Measurements from ENCODE around the gene ABCB1.

ABCB1 gene

DNA sequence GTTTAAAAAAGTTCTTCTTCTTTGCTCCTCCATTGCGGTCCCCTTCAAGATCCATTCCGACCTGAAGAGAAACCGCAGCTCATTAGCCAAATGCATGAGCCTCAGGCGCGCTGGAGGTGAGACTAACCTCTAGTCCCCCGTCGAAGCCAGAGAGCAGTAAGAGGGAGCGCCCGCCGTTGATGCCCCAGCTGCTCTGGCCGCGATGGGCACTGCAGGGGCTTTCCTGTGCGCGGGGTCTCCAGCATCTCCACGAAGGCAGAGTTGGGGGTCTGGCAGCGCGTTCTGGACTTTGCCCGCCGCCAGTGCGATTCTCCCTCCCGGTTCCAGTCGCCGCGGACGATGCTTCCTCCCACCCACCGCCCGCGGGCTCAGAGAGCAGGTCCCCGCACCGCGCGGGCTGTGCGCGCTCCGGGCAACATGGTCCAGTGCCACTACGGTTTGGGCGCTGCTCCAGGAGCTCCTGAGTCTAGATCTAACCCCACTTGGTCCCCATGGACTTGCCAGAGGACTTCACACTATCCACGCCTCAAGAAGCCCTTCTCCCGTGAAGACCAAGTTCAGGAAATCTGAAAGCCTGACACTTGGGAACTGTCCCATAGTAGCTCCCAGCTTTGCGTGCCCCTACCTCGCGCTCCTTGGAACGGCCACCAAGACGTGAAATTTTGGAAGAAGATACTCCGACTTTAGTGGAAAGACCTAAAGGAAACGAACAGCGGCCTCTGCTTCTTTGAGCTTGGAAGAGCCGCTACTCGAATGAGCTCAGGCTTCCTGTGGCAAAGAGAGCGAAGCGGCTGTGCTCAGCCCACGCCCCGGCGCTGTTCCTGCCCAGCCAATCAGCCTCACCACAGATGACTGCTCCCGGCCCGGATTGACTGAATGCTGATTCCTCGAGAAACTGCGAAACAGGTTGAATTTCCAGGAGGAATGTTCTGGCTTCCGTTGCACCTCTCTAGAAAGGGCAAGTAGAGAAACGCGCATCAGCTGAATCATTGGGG is at the start of gene ABCB1:
Gene ABCB1, minus strand, starts transcription at position 755 of the 995 bp plus-strand sequence. Its CDS starts 700 bp downstream, at position 55.
- no peaks in the 10 kb centered on the region; the same call in 1 of the 2 replicates for H3K27me3 ChIP-seq (replicated peaks; ENCODE audit: control insufficient read depth, insufficient read depth, low read length)
- no peaks in the 10 kb centered on the region for H3K36me3 ChIP-seq (ENCODE audit: control insufficient read depth, insufficient read depth, low read length)
- peak; percentile 33 for DNase-seq (ENCODE audit: extremely low read depth, insufficient read length)
- peak within 1 kb of the TSS; percentile 58 for H3K4me3 ChIP-seq (replicated peaks; ENCODE audit: low read depth, low read length)
- TF ChIP-seq, protein P1, sequence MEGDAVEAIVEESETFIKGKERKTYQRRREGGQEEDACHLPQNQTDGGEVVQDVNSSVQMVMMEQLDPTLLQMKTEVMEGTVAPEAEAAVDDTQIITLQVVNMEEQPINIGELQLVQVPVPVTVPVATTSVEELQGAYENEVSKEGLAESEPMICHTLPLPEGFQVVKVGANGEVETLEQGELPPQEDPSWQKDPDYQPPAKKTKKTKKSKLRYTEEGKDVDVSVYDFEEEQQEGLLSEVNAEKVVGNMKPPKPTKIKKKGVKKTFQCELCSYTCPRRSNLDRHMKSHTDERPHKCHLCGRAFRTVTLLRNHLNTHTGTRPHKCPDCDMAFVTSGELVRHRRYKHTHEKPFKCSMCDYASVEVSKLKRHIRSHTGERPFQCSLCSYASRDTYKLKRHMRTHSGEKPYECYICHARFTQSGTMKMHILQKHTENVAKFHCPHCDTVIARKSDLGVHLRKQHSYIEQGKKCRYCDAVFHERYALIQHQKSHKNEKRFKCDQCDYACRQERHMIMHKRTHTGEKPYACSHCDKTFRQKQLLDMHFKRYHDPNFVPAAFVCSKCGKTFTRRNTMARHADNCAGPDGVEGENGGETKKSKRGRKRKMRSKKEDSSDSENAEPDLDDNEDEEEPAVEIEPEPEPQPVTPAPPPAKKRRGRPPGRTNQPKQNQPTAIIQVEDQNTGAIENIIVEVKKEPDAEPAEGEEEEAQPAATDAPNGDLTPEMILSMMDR (IDR thresholded peaks at IDR 0.05; ENCODE audit: insufficient read depth, low read length, poor library complexity, severe bottlenecking): no peak

DNA sequence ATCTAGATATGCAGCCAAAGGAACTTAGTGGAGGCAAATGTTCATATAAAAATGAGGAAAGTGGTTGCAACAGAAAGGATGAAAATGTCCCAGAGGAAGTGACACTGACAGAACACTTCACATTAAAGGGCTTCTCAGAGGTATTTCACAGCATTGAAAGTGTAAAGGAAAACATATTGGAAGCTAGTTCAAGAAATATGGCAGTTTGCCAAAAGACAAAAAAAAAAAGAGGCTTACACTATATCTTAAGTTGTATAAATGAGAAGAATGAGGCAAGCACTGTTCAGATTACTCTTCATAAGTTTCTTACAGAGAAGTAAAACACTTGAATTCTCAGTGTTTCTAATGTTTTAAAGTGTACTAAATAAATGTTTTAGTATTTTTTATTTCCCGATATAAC is 47.6 kb upstream of the ABCB1 start:
- TF ChIP-seq, protein P1 (IDR thresholded peaks at IDR 0.05; ENCODE audit: insufficient read depth, low read length, poor library complexity, severe bottlenecking): no peak
- no peaks in the 10 kb centered on the region for H3K27me3 ChIP-seq (replicated peaks; ENCODE audit: control insufficient read depth, insufficient read depth, low read length)

DNA sequence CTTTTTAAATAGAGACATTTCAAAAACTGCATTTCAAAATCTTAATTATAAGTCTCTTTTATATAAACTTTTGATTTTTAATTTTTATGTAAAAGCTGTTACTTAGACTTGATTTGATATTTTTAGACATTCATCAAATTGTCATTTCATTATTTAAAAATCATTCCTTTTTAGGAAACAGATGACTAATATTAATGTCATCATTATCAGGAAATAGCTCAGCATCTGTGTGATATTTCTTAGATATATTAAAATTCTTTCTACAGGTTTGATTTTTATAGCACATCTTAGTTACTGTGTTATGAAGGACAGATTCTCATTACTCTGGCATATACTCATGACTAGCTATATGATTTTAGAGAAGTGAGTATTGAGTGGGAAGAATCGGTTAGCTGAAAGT is 44.8 kb upstream of the ABCB1 start:
- no peak for DNase-seq (ENCODE audit: extremely low read depth, insufficient read length)
- TF ChIP-seq, protein P1 (IDR thresholded peaks at IDR 0.05; ENCODE audit: insufficient read depth, low read length, poor library complexity, severe bottlenecking): no peak
- Histone ChIP-seq H3K27me3 (replicated peaks; ENCODE audit: control insufficient read depth, insufficient read depth, low read length) (no peaks in the 10 kb centered on the region), H3K36me3 (ENCODE audit: control insufficient read depth, insufficient read depth, low read length) (no peaks in the 10 kb centered on the region), H3K4me3 (replicated peaks; ENCODE audit: low read depth, low read length) (no peak overlapping the region)

More for the DNA sequence above, 47.6 kb upstream of the ABCB1 start:
- Histone ChIP-seq H3K36me3 (ENCODE audit: control insufficient read depth, insufficient read depth, low read length) (no peaks in the 10 kb centered on the region), H3K4me3 (replicated peaks; ENCODE audit: low read depth, low read length) (no peak overlapping the region)
- no peak for DNase-seq (ENCODE audit: extremely low read depth, insufficient read length)

DNA sequence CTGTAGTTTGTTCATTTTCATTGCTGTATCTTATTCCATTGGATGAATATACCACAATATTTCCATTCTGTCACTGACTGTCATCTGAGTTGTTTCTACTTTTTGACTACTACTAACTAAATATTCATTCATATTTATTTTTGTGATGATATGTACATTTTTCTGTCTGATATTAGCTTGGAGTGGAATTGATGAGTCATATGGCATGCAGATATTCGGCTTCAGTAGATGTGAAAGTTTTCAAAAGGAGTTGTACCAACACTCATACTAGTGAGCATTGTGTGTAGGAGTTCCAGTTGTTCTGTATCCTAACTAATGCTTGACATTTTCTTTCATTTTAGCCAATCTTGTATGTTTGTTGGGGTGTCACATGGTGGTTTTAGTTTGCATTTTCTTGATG is 35.2 kb upstream of the ABCB1 start:
- TF ChIP-seq, protein P1 (IDR thresholded peaks at IDR 0.05; ENCODE audit: insufficient read depth, low read length, poor library complexity, severe bottlenecking): no peak
- no peak overlapping the region for H3K4me3 ChIP-seq (replicated peaks; ENCODE audit: low read depth, low read length)
- no peaks in the 10 kb centered on the region for H3K36me3 ChIP-seq (ENCODE audit: control insufficient read depth, insufficient read depth, low read length)
- no peaks in the 10 kb centered on the region for H3K27me3 ChIP-seq (replicated peaks; ENCODE audit: control insufficient read depth, insufficient read depth, low read length)
- no peak for DNase-seq (ENCODE audit: extremely low read depth, insufficient read length)

DNA sequence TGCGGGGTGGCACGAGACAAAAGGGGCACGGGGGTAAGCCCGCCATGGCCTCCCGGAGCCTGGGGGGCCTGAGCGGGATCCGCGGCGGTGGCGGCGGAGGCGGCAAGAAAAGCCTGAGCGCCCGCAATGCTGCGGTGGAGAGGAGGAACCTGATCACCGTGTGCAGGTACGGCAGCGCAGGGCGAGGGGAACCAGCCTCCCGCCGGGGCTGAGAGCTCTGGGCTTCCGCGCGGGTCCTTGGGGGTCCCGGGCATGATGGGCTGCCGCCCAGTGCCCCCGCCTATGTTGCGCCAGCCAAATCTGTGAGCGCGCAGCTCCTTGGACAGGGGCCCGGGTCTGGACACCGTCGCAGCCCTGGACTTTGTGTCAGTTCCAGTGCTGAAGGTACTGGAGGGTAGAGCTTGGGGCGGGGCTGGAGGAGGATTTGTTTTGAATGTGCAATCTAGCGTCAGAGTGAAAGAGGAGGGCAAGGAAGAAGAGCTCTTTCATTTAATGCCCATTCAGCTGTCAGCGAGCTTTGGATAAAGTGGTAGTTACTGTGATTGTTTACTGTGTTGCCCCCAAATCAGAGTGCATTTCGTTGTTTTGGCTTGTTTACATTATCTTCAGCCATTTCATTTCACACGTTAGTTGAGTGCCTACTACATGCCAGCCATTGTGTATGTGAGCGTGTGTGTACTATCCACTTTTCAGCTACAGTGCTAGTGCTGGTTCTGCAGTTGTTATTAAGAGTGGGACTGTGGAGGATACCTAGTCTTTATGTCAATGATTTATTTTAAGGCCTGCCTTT is 28.3 kb upstream of the ABCB1 start:
- Histone ChIP-seq H3K27me3 (replicated peaks; ENCODE audit: control insufficient read depth, insufficient read depth, low read length) (no peaks in the 10 kb centered on the region; the same call in 1 of the 2 replicates), H3K4me3 (replicated peaks; ENCODE audit: low read depth, low read length) (peak overlapping the region; percentile 59), H3K36me3 (ENCODE audit: control insufficient read depth, insufficient read depth, low read length) (no peaks in the 10 kb centered on the region)
- DNase-seq (ENCODE audit: extremely low read depth, insufficient read length): no peak
- TF ChIP-seq, protein P1 (IDR thresholded peaks at IDR 0.05; ENCODE audit: insufficient read depth, low read length, poor library complexity, severe bottlenecking): no peak
